HG02642 (cell line): ENCODE measurements around the gene TP63.
A peak's percentile ranks its signal among the peaks of the same experiment; 100 is the strongest.
"Not testable (repeated sequence)": the region's sequence is repeated elsewhere in the genome, so short reads cannot be mapped to it uniquely, and the experiment has no call there.

ENCODE experiments used
- ATAC-seq: cut with Tn5 transposase; IDR thresholded peaks from one replicate; pipeline ENCODE4 v1.9.1; 2021; ENCODE audit warnings: mild to moderate bottlenecking; ENCODE audit not compliant: unreplicated experiment, poor library complexity

Gene TP63

GRCh38 chr3:189625071-189625470, 6.1 kb upstream of the TP63 start:
- ATAC-seq: peak; percentile 52

- no peak for ATAC-seq
These were observed 5.6 kb upstream of the TP63 start for GRCh38 chr3:189625572-189625971.

GRCh38 chr3:189626286-189626685, 4.9 kb upstream of the TP63 start:
- ATAC-seq: no peak

GRCh38 chr3:189629803-189630455, 1.3 kb upstream of the TP63 start:
- ATAC-seq: no peak

- peak; percentile 69 for ATAC-seq
These were observed 319 bp upstream of the TP63 start for GRCh38 chr3:189630767-189631372.

- ATAC-seq: peak; percentile 13
These were observed 220 bp downstream of the TP63 start for GRCh38 chr3:189631409-189631808.

GRCh38 chr3:189632242-189632641, 1.1 kb downstream of the TP63 start:
- ATAC-seq: no peak

GRCh38 chr3:189635339-189635738, 4.2 kb downstream of the TP63 start:
- no peak for ATAC-seq

GRCh38 chr3:189636048-189636447, 4.9 kb downstream of the TP63 start:
- no peak for ATAC-seq

- no peak for ATAC-seq
These were observed 6.6 kb downstream of the TP63 start for GRCh38 chr3:189637750-189638149.

GRCh38 chr3:189638276-189639031, 7.3 kb downstream of the TP63 start:
- no peak for ATAC-seq

- ATAC-seq: no peak
These were observed 10.6 kb downstream of the TP63 start for GRCh38 chr3:189641776-189642175.

GRCh38 chr3:189646853-189647542, 15.8 kb downstream of the TP63 start:
- no peak for ATAC-seq

- ATAC-seq: no peak
These were observed 20.9 kb downstream of the TP63 start for GRCh38 chr3:189652042-189652441.

- ATAC-seq: peak; percentile 75
These were observed 24.4 kb downstream of the TP63 start for GRCh38 chr3:189655617-189656016.

- no peak for ATAC-seq
These were observed 28.4 kb downstream of the TP63 start for GRCh38 chr3:189659571-189659970.

- ATAC-seq: no peak
These were observed 33.1 kb downstream of the TP63 start for GRCh38 chr3:189664311-189664710.

- ATAC-seq: not testable (repeated sequence)
These were observed 41.2 kb downstream of the TP63 start for GRCh38 chr3:189672346-189672745.

GRCh38 chr3:189673535-189673934, 42.3 kb downstream of the TP63 start:
- peak; percentile 70 for ATAC-seq

GRCh38 chr3:189674249-189674913, 43.2 kb downstream of the TP63 start:
- no peak for ATAC-seq
